ENCODE results near the gene FSD1.
A peak's percentile ranks its signal among the peaks of the same experiment; 100 is the strongest.

FSD1 gene

GRCh38 chr19:4370418-4371041 lies 66.1 kb downstream of the FSD1 start:
- Histone ChIP-seq H3K27ac (ENCODE audit: low read length) (0 out of 2 replicates have a peak overlapping the region, but pooled peaks have one; percentile 7), H3K27me3 (ENCODE audit: insufficient read depth, low read length, poor library complexity) (no peaks in the 10 kb centered on the region), H3K4me3 (ENCODE audit: low read depth in 1 of 2, low read length in 2 of 2) (no peak overlapping the region), H3K79me2 (ENCODE audit: insufficient read depth, low read length) (peaks cover 76% of the 10 kb centered on the region), H3K36me3 (ENCODE audit: insufficient read depth, low read length) (peaks cover 31% of the 10 kb centered on the region), H3K4me1 (ENCODE audit: insufficient read depth, low read length) (no peaks in the 10 kb centered on the region; the same call in 1 of the 2 replicates), H3K4me2 (ENCODE audit: insufficient read depth, low read length) (no peak overlapping the region), H4K20me1 (ENCODE audit: insufficient read depth, low read length) (peaks cover 88% of the 10 kb centered on the region), H3K9me3 (ENCODE audit: insufficient read depth, low read length, severe bottlenecking) (no peaks in the 10 kb centered on the region), H3K9ac (ENCODE audit: low read depth, low read length) (no peak overlapping the region), H2AFZ (ENCODE audit: low read depth, low read length) (no peak overlapping the region)
- TF ChIP-seq CTCF (IDR thresholded peaks at IDR 0.05; ENCODE audit: borderline replicate concordance, extremely low read depth, low read length, poor library complexity, severe bottlenecking) = no peak
- no peak for TF ChIP-seq EZH2 (IDR thresholded peaks at IDR 0.05; ENCODE audit: borderline replicate concordance, low read depth, low read length, severe bottlenecking)
- DNase-seq (no peak), ATAC-seq (ENCODE audit: insufficient read depth, low read depth) (no peak)

- H3K4me2 ChIP-seq (ENCODE audit: insufficient read depth, low read length) = no peak overlapping the region
- H3K9me3 ChIP-seq (ENCODE audit: insufficient read depth, low read length, severe bottlenecking) = no peaks in the 10 kb centered on the region
- H3K9ac ChIP-seq (ENCODE audit: low read depth, low read length) = no peak overlapping the region
- no peak overlapping the region for H2AFZ ChIP-seq (ENCODE audit: low read depth, low read length)
- H3K4me3 ChIP-seq (ENCODE audit: low read depth in 1 of 2, low read length in 2 of 2) = no peak overlapping the region
- DNase-seq (no peak), ATAC-seq (ENCODE audit: insufficient read depth, low read depth) (no peak)
- TF ChIP-seq EZH2 (IDR thresholded peaks at IDR 0.05; ENCODE audit: borderline replicate concordance, low read depth, low read length, severe bottlenecking) = no peak
- TF ChIP-seq CTCF (IDR thresholded peaks at IDR 0.05; ENCODE audit: borderline replicate concordance, extremely low read depth, low read length, poor library complexity, severe bottlenecking) = no peak
- no peaks in the 10 kb centered on the region for H3K27me3 ChIP-seq (ENCODE audit: insufficient read depth, low read length, poor library complexity)
- H3K36me3 ChIP-seq (ENCODE audit: insufficient read depth, low read length) = peaks cover 21% of the 10 kb centered on the region
- peaks cover 86% of the 10 kb centered on the region for H3K79me2 ChIP-seq (ENCODE audit: insufficient read depth, low read length)
- peaks cover 89% of the 10 kb centered on the region for H4K20me1 ChIP-seq (ENCODE audit: insufficient read depth, low read length)
- no peaks in the 10 kb centered on the region; the same call in 1 of the 2 replicates for H3K4me1 ChIP-seq (ENCODE audit: insufficient read depth, low read length)
- no peak overlapping the region for H3K27ac ChIP-seq (ENCODE audit: low read length)
Observed at GRCh38 chr19:4371247-4372164, 67.1 kb downstream of the FSD1 start.

- Histone ChIP-seq H3K27ac (ENCODE audit: low read length) (no peak overlapping the region), H2AFZ (ENCODE audit: low read depth, low read length) (no peak overlapping the region), H3K4me1 (ENCODE audit: insufficient read depth, low read length) (no peaks in the 10 kb centered on the region; the same call in 1 of the 2 replicates), H4K20me1 (ENCODE audit: insufficient read depth, low read length) (peaks cover 90% of the 10 kb centered on the region), H3K9ac (ENCODE audit: low read depth, low read length) (no peak overlapping the region), H3K79me2 (ENCODE audit: insufficient read depth, low read length) (peaks cover 92% of the 10 kb centered on the region), H3K9me3 (ENCODE audit: insufficient read depth, low read length, severe bottlenecking) (no peaks in the 10 kb centered on the region), H3K36me3 (ENCODE audit: insufficient read depth, low read length) (peaks cover 20% of the 10 kb centered on the region), H3K27me3 (ENCODE audit: insufficient read depth, low read length, poor library complexity) (no peaks in the 10 kb centered on the region), H3K4me3 (ENCODE audit: low read depth in 1 of 2, low read length in 2 of 2) (no peak overlapping the region), H3K4me2 (ENCODE audit: insufficient read depth, low read length) (no peak overlapping the region)
- ATAC-seq (ENCODE audit: insufficient read depth, low read depth) (no peak), DNase-seq (no peak)
- TF ChIP-seq EZH2 (IDR thresholded peaks at IDR 0.05; ENCODE audit: borderline replicate concordance, low read depth, low read length, severe bottlenecking) (no peak), CTCF (IDR thresholded peaks at IDR 0.05; ENCODE audit: borderline replicate concordance, extremely low read depth, low read length, poor library complexity, severe bottlenecking) (no peak)
Observed at GRCh38 chr19:4372165-4373012, 68.0 kb downstream of the FSD1 start.
